ENCODE results near the gene ZNF593.

ZNF593 gene

GRCh38 chr1:26171084-26172072, 1.7 kb downstream of the ZNF593 start, which contains the start of gene ZNF593OS:
ZNF593OS (minus strand) TSS chr1:26171832; CDS start chr1:26171661, 171 bp downstream.
- no peak for DNase-seq

- DNase-seq: no peak
Observed at GRCh38 chr1:26175346-26175745, 5.6 kb downstream of the ZNF593 start.

GRCh38 chr1:26177182-26177684, 7.5 kb downstream of the ZNF593 start, which contains the start of gene CNKSR1:
CNKSR1 (plus strand) TSS chr1:26177491; CDS start chr1:26177548, 57 bp downstream.
- no peak for DNase-seq

- DNase-seq: no peak
Observed at GRCh38 chr1:26180010-26180506, 10.3 kb downstream of the ZNF593 start.

- DNase-seq: no peak
Observed at GRCh38 chr1:26181586-26182382, 12.1 kb downstream of the ZNF593 start.

- DNase-seq: no peak
Observed at GRCh38 chr1:26182383-26182696, 12.6 kb downstream of the ZNF593 start.

GRCh38 chr1:26184086-26184485, 14.4 kb downstream of the ZNF593 start:
- DNase-seq: no peak

- no peak for DNase-seq
Observed at GRCh38 chr1:26184883-26185282, 15.2 kb downstream of the ZNF593 start.

GRCh38 chr1:26187882-26188281, 18.2 kb downstream of the ZNF593 start:
- DNase-seq: no peak

- no peak for DNase-seq
Observed at GRCh38 chr1:26188477-26188876, 18.8 kb downstream of the ZNF593 start.

- DNase-seq: no peak
Observed at GRCh38 chr1:26189331-26189730, 19.6 kb downstream of the ZNF593 start.

- no peak for DNase-seq
Observed at GRCh38 chr1:26189751-26190275, 20.1 kb downstream of the ZNF593 start.

- DNase-seq: no peak
Observed at GRCh38 chr1:26190373-26190987, 20.8 kb downstream of the ZNF593 start, which contains the start of gene CATSPER4. CATSPER4 (plus strand) TSS chr1:26190602; CDS start chr1:26190628, 26 bp downstream.

- no peak for DNase-seq
Observed at GRCh38 chr1:26191739-26192138, 22.0 kb downstream of the ZNF593 start.

- DNase-seq: no peak
Observed at GRCh38 chr1:26195805-26196204, 26.1 kb downstream of the ZNF593 start.

GRCh38 chr1:26197301-26197700, 27.6 kb downstream of the ZNF593 start:
- DNase-seq: no peak

- no peak for DNase-seq
Observed at GRCh38 chr1:26197813-26198212, 28.1 kb downstream of the ZNF593 start.

- no peak for DNase-seq
Observed at GRCh38 chr1:26200413-26200812, 30.7 kb downstream of the ZNF593 start.

- DNase-seq: no peak
Observed at GRCh38 chr1:26203642-26204318, 34.1 kb downstream of the ZNF593 start.

- no peak for DNase-seq
Observed at GRCh38 chr1:26210147-26210870, 40.6 kb downstream of the ZNF593 start.

GRCh38 chr1:26212726-26213125, 43.0 kb downstream of the ZNF593 start:
- no peak for DNase-seq
